HCT116 (cell line): Measurements from ENCODE around the gene AMBRA1. TPM values are rescaled to one million over a fixed set of nuclear protein-coding genes. Genes with fewer than 3 reads are reported as not detected.

ENCODE experiments used
- ATAC-seq: fragments of 200-7000 bp; cut with Tn5 transposase; 2 replicates; pipeline ENCODE4 v1.9.1; 2020; ENCODE audit warnings: mild to moderate bottlenecking, moderate library complexity
- BruUV-seq: library from RNA; stranded (reverse); fragments of 400-500 nt; replicated peaks from 2 replicates; lab custom pipeline; 2021; lab: Mats Ljungman, UMichigan
- CTCF ChIA-PET: fragments of 300-600 bp; sonication (Branson Sonifier 250); formaldehyde crosslinking; loops from one replicate; lab custom pipeline; 2021; ENCODE audit warnings: antibody characterized with exemption; lab: Charles Lee
- POLR2A ChIA-PET: fragments of 300-600, 350-600 bp; sonication (Branson Sonifier 250); formaldehyde crosslinking; loops from one replicate; lab custom pipeline; 2021; ENCODE audit warnings: antibody characterized with exemption; lab: Charles Lee
- RAD21 ChIA-PET, 2 experiments: fragments of 300-600 bp; sonication (Branson Sonifier 250); formaldehyde crosslinking; loops; one replicate each; lab custom pipeline; 2023; ENCODE audit warnings: low total read pairs in 2 of 2; ENCODE audit not compliant: uncharacterized antibody in 2 of 2, unreplicated experiment in 2 of 2, low non-redundant PET in 1 of 2; lab: Charles Lee
- DNase-seq: peaks from one replicate; pipeline ENCODE4 v3.0.0-alpha.2; 2010; ENCODE audit warnings: low read depth, low spot score
- H2AFZ ChIP-seq: fragments of 200-600 bp; shearing (Covaris generic), sonication (generic); 2 replicates; pipeline ENCODE4 v1.6.1; 2017; ENCODE audit warnings: low read depth, mixed run types, mixed read lengths, antibody characterized with exemption, low read length; ENCODE audit not compliant: poor library complexity, severe bottlenecking
- H3K27ac ChIP-seq: 2 replicates; pipeline ENCODE4 v1.5.1; 2012; ENCODE audit warnings: low read depth, low read length
- H3K27me3 ChIP-seq: fragments of 200-600 bp; sonication (generic); 2 replicates; pipeline ENCODE4 v1.6.1; 2016; ENCODE audit warnings: mixed run types, low read length, mixed read lengths; ENCODE audit not compliant: insufficient read depth
- H3K36me3 ChIP-seq, 2 experiments: fragments of 200-500 bp in 1 of 2; fragments of 200-600 bp in 1 of 2; sonication (Bioruptor generic) in 1 of 2; sonication (generic) in 1 of 2; 2 replicates each; pipeline versions ENCODE4 v1.5.1 to v1.6.1; 2014 to 2016; ENCODE audit warnings: low read length in 2 of 2, inconsistent platforms in 1 of 2, mixed read lengths in 1 of 2, mixed run types in 1 of 2; ENCODE audit not compliant: insufficient read depth in 2 of 2, control insufficient read depth in 1 of 2
- H3K4me1 ChIP-seq, 2 experiments: fragments of 200-600 bp in 1 of 2; sonication (generic) in 1 of 2; 2 replicates each; pipeline versions ENCODE4 v1.5.1 to v1.6.1; 2012 to 2017; ENCODE audit warnings: low read length in 2 of 2, inconsistent platforms in 1 of 2, mild to moderate bottlenecking in 1 of 2, mixed read lengths in 1 of 2, mixed run types in 1 of 2, moderate library complexity in 1 of 2; ENCODE audit not compliant: insufficient read depth in 2 of 2, control insufficient read depth in 1 of 2
- H3K4me2 ChIP-seq: fragments of 200-600 bp; sonication (generic); 2 replicates; pipeline ENCODE4 v1.6.1; 2017; ENCODE audit warnings: mixed run types, low read length, mixed read lengths
- H3K4me3 ChIP-seq, 2 experiments: fragments of 200-600 bp in 1 of 2; sonication (generic) in 1 of 2; replicated peaks in 1 of 2; 2 replicates each; pipeline ENCODE4 v1.5.1; 2011 to 2016; ENCODE audit warnings: low read length in 2 of 2, control low read depth in 1 of 2, low read depth in 1 of 2, mild to moderate bottlenecking in 1 of 2, mixed read lengths in 1 of 2, mixed run types in 1 of 2
- H3K79me2 ChIP-seq: fragments of 200-600 bp; sonication (generic); 2 replicates; pipeline ENCODE4 v1.6.1; 2017; ENCODE audit warnings: mild to moderate bottlenecking, mixed run types, low read length, moderate library complexity, mixed read lengths; ENCODE audit not compliant: insufficient read depth
- H3K9ac ChIP-seq: fragments of 200-600 bp; sonication (generic); 2 replicates; pipeline ENCODE4 v1.6.1; 2016; ENCODE audit warnings: low read length, mixed read lengths
- H3K9me2 ChIP-seq: fragments of 200-600 bp; sonication (generic), shearing (Covaris generic); 2 replicates; pipeline ENCODE4 v1.6.1; 2017; ENCODE audit warnings: mixed run types, mild to moderate bottlenecking, moderate library complexity; ENCODE audit not compliant: insufficient read depth
- H3K9me3 ChIP-seq, 2 experiments: fragments of 200-500 bp in 1 of 2; fragments of 200-600 bp in 1 of 2; sonication (Bioruptor generic) in 1 of 2; sonication (generic) in 1 of 2; 2 replicates each; pipeline ENCODE4 v1.6.1; 2014 to 2017; ENCODE audit warnings: low read length in 2 of 2, mixed read lengths in 2 of 2, inconsistent platforms in 1 of 2, low read depth in 1 of 2, mild to moderate bottlenecking in 1 of 2, mixed run types in 1 of 2, moderate library complexity in 1 of 2; ENCODE audit not compliant: control insufficient read depth in 1 of 2, insufficient read depth in 1 of 2
- H4K20me1 ChIP-seq: fragments of 200-600 bp; sonication (generic), shearing (Covaris generic); 2 replicates; pipeline ENCODE4 v1.6.1; 2017; ENCODE audit warnings: mixed run types, mild to moderate bottlenecking, moderate library complexity; ENCODE audit not compliant: insufficient read depth
- EZH2phosphoT487 ChIP-seq: fragments of 200-600 bp; IDR thresholded peaks from 2 replicates; pipeline ENCODE4 v1.6.1; 2018; ENCODE audit warnings: antibody characterized with exemption, borderline replicate concordance
- FOSL1 ChIP-seq: IDR thresholded peaks from 2 replicates; pipeline ENCODE4 v1.6.1; 2012; ENCODE audit warnings: low read depth
- JUND ChIP-seq: IDR thresholded peaks from 2 replicates; pipeline ENCODE4 v1.6.1; 2012
- POLR2A ChIP-seq: IDR thresholded peaks from 2 replicates; pipeline ENCODE4 v1.7.0; 2011; ENCODE audit warnings: borderline replicate concordance; ENCODE audit not compliant: insufficient read depth, insufficient read length; ENCODE audit errors: extremely low read depth
- RAD21 ChIP-seq: IDR thresholded peaks from 2 replicates; pipeline ENCODE4 v1.6.1; 2012; ENCODE audit warnings: low read depth, mild to moderate bottlenecking
- REST ChIP-seq: IDR thresholded peaks from 2 replicates; pipeline ENCODE4 v1.6.1; 2012; ENCODE audit warnings: low read depth
- SIN3A ChIP-seq: IDR thresholded peaks from 2 replicates; pipeline ENCODE4 v1.6.1; 2012; ENCODE audit warnings: low read depth
- SRF ChIP-seq: IDR thresholded peaks from 2 replicates; pipeline ENCODE4 v1.6.1; 2012; ENCODE audit warnings: low read depth
- ZFX ChIP-seq: fragments of 450-650 bp; IDR thresholded peaks from 2 replicates; pipeline ENCODE4 v1.6.1; 2017
- ZNF274 ChIP-seq: fragments of 200-500 bp; sonication (Bioruptor generic); IDR thresholded peaks from 2 replicates; pipeline ENCODE4 v1.6.1; 2014; ENCODE audit warnings: mild to moderate bottlenecking, low read depth, low read length, inconsistent platforms
- intact Hi-C: fragments of 100-400 bp; cut with micrococcal nuclease; formaldehyde crosslinking; loops from 2 replicates; pipeline ENCODE4 v1.10.0; 2022
- total RNA-seq: library from RNA; stranded (reverse); gene quantifications from one replicate; pipeline ENCODE4 v1.2.1, GENCODE V29; 2021; ENCODE audit not compliant: unreplicated experiment
- TF ChIP-seq, protein P1 (sequence below): IDR thresholded peaks from 2 replicates; pipeline ENCODE4 v1.6.1; 2012

Gene AMBRA1
- total RNA-seq, 1 experiment from 2014 or later = 22.7 TPM

DNA sequence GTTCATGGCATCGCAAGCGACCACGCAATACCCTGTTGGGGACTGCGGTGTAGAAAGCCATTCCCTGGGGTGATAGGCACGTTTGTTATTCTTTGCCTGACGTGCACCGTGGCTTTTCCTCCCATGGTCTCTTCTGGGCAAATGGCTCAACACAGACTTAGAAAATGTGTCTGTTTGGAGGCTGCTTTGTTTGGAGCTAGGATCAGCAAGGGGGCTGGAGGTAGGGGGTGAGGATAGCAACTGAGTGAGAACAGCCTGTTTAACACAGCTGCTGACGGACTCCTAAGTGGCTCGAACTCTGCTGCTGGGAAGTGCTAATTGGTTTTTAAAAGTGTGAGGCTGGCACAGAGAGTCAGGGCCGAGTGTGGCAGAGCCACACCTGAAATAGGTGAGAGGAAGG is 186.2 kb downstream of the AMBRA1 start (continued):
- TF ChIP-seq REST = no peak
- no peak for TF ChIP-seq FOSL1
- TF ChIP-seq SIN3A = no peak
- TF ChIP-seq, protein P1, sequence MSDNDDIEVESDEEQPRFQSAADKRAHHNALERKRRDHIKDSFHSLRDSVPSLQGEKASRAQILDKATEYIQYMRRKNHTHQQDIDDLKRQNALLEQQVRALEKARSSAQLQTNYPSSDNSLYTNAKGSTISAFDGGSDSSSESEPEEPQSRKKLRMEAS = no peak
- no peak for TF ChIP-seq ZNF274
- no peak for TF ChIP-seq EZH2phosphoT487
- no peak for TF ChIP-seq JUND

GRCh38 chr11:46404476-46405017 is 189.3 kb downstream of the AMBRA1 start:
- POLR2A ChIA-PET = no interaction called here
- no peak for TF ChIP-seq RAD21
- TF ChIP-seq ZNF274 = no peak
- TF ChIP-seq EZH2phosphoT487 = no peak
- no peak for TF ChIP-seq POLR2A
- no peak for TF ChIP-seq ZFX
- TF ChIP-seq SRF = no peak
- H3K27ac ChIP-seq = no peak overlapping the region
- H3K9me3 ChIP-seq = no peaks in the 10 kb centered on the region
- no peaks in the 10 kb centered on the region for H3K4me1 ChIP-seq
- no peak overlapping the region for H2AFZ ChIP-seq
- H3K27me3 ChIP-seq = no peaks in the 10 kb centered on the region
- no peaks in the 10 kb centered on the region for H3K9me2 ChIP-seq
- CTCF ChIA-PET = no interaction called here
- no peak overlapping the region for H3K4me2 ChIP-seq
- intact Hi-C loops = no loop called here
- no peak overlapping the region for H3K9ac ChIP-seq
- H3K4me3 ChIP-seq = no peak overlapping the region
- H3K36me3 ChIP-seq = no peaks in the 10 kb centered on the region; a peak in 1 of 4 replicates
- no peaks in the 10 kb centered on the region for H3K79me2 ChIP-seq
- no peak for ATAC-seq
- no TSS peak for BruUV-seq
- RAD21 ChIA-PET = no interaction called here
- DNase-seq = no peak
- H4K20me1 ChIP-seq = no peaks in the 10 kb centered on the region
